GM12864 (cell line): ENCODE results near the gene NTMT1.
"Not testable (repeated sequence)": the region's sequence is repeated elsewhere in the genome, so short reads cannot be mapped to it uniquely, and the experiment has no call there.

ENCODE experiments used
- DNase-seq: peaks from one replicate; pipeline ENCODE4 v3.0.0-alpha.2; 2011; ENCODE audit warnings: low read depth
- H3K4me3 ChIP-seq: 2 replicates; pipeline ENCODE4 v1.5.1; 2011; ENCODE audit warnings: mild to moderate bottlenecking, low read depth, low read length, control low read depth
- CTCF ChIP-seq: IDR thresholded peaks from 2 replicates; pipeline ENCODE4 v1.5.1; 2011; ENCODE audit warnings: low read depth, mild to moderate bottlenecking, moderate library complexity, low read length, control low read depth, inconsistent platforms; ENCODE audit errors: missing control alignments

NTMT1 gene

GRCh38 chr9:129590466-129590865, 35.5 kb upstream of the NTMT1 start:
- no peak overlapping the region for H3K4me3 ChIP-seq
- TF ChIP-seq CTCF: no peak
- DNase-seq: no peak

GRCh38 chr9:129591916-129592315, 34.0 kb upstream of the NTMT1 start:
- no peak overlapping the region for H3K4me3 ChIP-seq
- no peak for TF ChIP-seq CTCF
- DNase-seq: no peak

- not testable (repeated sequence) for H3K4me3 ChIP-seq, DNase-seq
Measured at GRCh38 chr9:129592790-129593189, 33.2 kb upstream of the NTMT1 start.

- no peak for TF ChIP-seq CTCF
- H3K4me3 ChIP-seq: no peak overlapping the region
- no peak for DNase-seq
Measured at GRCh38 chr9:129594632-129595031, 31.3 kb upstream of the NTMT1 start.

- DNase-seq: no peak
- no peak overlapping the region for H3K4me3 ChIP-seq
- TF ChIP-seq CTCF: no peak
Measured at GRCh38 chr9:129595311-129595741, 30.6 kb upstream of the NTMT1 start.

- H3K4me3 ChIP-seq: no peak overlapping the region
- no peak for TF ChIP-seq CTCF
- DNase-seq: no peak
Measured at GRCh38 chr9:129595903-129596540, 29.9 kb upstream of the NTMT1 start.

GRCh38 chr9:129596541-129597331, 29.2 kb upstream of the NTMT1 start:
- TF ChIP-seq CTCF: no peak
- DNase-seq: no peak
- no peak overlapping the region for H3K4me3 ChIP-seq
